T-helper 9 cell (primary cell): ENCODE results near the gene RBPJL.

ENCODE experiments used
- DNase-seq: peaks from one replicate; pipeline ENCODE4 v3.0.0-alpha.2; 2020

Gene RBPJL

DNA sequence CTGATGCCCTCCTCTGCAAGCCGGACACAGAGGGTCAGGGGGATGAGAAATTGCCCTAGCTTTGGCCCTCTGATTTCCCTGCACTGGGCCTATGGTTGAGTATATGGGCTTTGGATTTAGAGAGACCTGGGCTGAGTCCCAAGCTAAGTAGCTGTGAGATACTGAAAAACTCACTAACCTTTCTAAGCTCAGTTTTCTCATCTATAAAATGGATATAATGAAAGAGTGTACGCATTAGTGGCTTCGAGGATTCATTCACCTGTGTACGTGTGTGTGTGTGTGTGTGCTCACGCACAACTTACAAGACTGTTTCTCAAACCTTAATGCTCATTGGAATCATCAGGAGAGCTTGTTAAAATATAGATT is 12.7 kb upstream of the RBPJL start:
- no peak for DNase-seq

GRCh38 chr20:45294659-45295058 is 12.0 kb upstream of the RBPJL start:
- no peak for DNase-seq

DNA sequence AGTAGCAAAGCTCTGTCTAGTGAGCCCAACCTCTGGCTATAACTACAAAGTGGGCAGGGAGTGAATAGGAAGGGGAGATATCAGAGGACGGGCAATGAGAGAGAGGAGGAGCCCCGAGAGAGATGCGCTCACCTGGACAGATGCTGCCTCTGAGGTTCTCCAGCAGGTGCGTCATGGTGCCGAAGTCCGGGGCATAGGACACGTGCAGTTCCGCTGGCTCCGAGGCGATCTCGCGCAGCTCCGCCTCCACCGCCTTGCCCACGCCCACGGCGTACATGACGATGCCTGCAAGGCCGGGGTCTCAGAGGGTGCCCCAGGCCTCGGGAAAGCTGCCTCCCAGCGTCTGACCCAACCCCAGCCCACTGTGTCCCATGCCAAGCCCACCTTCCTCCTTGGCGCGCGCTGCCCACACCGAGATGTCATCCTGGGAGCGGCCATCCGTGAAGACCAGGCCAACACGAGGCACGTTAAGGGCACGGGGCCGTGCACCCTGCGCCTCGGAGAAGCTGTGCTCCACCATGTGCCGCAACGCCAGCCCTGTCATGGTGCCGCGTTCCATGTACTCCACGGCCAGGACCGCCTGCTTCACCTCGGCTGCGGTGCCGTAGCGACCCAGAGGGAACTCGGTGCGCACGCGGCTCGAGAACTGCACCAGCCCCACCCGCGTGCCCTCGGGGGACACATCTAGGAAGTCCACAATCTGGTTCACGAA is 8.7 kb upstream of the RBPJL start:
- no peak for DNase-seq

DNA sequence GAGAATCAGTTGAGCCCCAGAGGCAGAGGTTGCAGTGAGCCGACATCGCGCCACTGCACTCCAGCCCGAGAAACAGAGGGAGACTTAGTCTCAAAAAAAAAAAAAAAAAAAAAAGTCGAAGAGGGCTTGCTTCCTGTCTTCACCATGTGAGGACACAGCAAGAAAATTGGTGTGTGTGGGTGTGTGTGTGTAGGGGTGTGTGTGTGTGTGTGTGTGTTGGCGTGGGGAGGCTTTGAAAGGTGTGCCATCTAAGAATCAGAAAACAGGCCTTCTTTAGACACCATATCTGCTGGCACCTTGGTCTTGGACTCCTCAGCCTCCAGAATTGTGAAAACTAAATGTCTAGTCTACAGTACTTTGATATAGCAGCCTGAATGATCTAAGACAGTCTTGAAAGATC is 6.9 kb upstream of the RBPJL start:
- DNase-seq: no peak

- DNase-seq: no peak
These were observed 5.7 kb upstream of the RBPJL start for GRCh38 chr20:45300961-45301360.

GRCh38 chr20:45301824-45302271 is 4.8 kb upstream of the RBPJL start:
- no peak for DNase-seq

DNA sequence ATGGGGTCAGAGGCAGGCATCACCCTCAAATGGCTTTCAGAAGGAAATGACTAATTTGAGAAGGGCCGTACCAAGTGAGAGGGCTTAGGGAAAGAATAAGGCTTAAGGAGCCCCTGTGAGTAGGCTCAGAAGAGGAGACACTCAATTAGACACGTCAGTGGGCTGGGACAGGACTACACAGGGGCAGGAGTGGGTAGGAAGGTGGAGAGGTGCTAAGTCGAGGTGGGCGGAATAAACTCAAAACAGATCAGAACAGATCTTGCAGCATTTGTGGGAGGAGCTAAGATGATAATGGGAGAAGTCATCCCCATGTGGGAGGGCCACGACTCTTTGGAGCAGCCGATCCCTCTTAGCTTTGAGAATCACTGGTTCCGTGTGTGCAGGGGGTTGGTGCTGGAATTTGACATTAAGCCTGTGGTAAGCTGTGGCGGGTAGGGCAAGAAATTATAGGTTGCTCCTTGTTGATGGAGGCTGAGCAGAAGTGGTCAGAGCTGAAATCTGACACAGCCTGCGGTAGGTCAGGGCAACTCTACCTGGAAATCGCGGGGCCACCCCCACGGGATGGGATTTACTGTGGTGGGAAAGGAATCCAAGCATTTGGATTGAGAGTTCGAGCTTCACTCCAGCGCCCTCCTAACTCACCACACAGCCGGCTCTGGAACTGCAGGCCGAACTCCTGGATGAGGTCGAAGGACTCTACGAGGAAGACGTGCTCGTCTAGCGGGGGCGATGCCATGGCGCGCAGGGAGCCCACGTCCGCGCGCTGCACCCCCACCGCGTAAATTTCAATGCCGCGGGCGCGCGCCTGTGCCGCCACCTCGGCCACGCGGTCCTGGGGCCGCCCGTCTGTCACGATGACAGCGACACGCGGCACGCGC is 2.8 kb upstream of the RBPJL start:
- DNase-seq: no peak

DNA sequence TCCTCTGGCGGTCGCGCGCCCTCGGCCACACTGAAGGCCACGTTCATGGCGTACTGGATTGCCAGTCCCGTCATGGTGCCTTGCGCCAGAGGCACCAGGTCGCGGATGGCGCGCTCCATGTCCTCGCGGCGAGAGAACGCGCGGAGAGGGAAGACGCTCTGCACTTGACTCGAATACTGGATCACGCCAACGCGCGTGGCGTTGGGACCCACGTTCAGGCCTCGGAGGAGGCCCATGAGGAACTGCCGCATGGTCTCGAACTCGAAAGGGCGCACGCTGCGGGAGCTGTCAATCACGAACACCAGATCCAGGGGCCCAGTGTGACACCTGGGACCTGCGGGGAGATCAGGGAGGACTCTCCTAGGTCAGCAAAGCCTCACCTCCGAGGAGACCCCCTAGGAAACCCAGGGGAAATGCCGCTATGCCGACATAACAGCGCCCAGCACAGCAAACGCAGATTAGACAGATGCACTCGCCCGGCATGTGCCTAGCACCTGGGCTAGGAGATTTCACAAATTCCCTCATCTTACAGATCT is 2.1 kb upstream of the RBPJL start:
- no peak for DNase-seq

GRCh38 chr20:45305262-45305661 is 1.4 kb upstream of the RBPJL start:
- DNase-seq: no peak

GRCh38 chr20:45307076-45307640 is 518 bp downstream of the RBPJL start:
- DNase-seq: no peak

DNA sequence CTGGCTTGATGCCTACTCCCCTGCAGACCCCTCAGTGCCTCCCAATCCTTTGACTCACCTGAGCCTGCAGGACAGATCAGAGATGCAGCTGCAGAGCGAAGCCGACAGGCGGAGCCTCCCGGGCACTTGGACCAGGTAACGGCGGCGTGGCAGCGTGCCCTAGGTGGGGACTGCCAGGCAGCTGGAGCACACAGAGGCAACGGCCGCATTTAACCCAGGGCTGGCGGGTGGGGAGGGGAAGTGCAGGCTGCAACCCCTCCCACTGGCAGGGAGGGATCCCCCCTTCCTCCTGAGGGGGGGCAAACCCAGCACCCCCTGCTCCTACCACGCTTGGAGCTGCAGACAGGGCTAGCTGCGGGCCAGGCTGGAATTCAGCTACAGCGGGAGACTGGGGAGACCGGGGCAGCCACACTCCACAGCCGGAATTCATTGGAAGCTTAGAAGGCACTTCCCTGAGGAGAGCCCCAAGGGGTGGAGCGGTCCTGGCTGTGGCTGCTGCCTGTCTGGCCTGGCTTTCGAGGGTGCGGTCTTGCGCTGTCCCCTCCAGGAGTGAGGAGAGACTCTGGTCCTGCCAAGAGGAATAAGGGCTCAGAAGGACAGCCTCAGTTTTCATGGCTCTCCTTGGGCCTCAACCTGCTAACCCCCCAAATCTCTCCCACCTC is 1.6 kb downstream of the RBPJL start, which contains the start of gene MATN4:
MATN4 (minus strand) TSS at position 183 of the 662 bp plus-strand sequence. CDS start 2,717 bp downstream, outside the sequence.
- DNase-seq: no peak

DNA sequence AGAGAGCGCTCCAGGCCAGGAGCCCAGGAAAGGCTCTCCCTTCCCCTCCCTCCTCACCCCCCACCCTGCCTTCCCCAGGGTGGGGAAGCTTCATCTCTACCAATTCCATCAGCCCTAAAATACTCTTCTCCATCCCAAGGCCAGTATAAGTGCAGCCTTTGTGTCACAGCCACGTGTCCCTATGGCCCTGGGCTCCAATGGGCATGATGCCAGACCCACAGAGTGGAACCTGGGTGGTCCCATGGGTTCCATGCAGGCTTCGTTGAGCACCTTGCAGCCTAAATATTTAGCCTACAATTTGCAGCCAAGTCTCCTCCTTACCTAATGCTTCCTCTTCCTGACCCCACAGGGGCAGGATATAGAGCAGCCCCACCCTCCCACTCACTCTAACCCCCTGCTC is 2.4 kb downstream of the RBPJL start:
- no peak for DNase-seq

GRCh38 chr20:45311589-45312211 is 5.1 kb downstream of the RBPJL start:
- peak; percentile 47 for DNase-seq

DNA sequence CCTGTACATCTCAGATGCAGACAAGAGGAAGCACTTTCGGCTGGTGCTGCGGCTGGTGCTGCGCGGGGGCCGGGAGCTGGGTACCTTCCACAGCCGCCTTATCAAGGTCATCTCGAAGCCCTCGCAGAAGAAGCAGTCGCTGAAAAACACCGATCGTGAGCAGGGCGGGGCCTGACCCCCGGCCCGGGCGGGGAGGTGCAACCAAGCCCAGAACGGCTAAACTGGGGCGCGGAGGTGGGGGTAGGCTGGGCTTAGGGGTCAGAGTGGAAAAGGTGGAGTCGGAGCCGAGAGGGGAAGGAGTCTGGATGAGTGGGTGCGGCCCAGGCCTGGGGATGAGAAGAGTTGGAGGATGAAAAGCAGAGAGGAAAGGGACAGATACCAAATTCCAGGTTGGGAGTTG is 5.6 kb downstream of the RBPJL start:
- DNase-seq: no peak

DNA sequence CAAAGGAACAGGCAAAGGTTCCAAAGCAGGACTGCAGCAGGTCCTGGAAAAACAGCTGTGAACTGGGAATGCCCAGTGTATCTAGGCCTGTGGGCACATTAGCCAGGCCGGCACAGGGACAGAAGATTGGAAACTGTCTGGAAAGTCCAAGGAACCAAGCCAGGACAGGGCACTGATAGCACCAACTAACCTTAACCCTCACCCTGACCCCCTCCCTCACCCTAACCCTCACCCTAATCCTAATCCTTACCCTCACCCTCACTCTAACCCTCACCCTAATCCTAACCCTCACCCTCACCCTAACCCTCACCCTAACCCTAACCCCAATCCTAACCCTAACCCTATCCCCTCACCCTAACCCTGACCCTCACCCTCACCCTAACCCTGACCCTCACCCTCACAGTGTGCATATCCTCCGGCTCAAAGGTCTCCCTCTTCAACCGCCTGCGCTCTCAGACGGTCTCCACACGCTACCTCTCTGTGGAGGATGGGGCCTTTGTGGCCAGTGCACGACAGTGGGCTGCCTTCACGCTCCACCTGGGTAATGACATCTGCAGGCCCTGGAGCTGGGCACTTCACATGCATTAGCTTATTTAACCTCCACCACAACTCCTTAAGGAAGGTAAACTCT is 6.5 kb downstream of the RBPJL start:
- DNase-seq: no peak

GRCh38 chr20:45313943-45314342 is 7.3 kb downstream of the RBPJL start:
- no peak for DNase-seq

DNA sequence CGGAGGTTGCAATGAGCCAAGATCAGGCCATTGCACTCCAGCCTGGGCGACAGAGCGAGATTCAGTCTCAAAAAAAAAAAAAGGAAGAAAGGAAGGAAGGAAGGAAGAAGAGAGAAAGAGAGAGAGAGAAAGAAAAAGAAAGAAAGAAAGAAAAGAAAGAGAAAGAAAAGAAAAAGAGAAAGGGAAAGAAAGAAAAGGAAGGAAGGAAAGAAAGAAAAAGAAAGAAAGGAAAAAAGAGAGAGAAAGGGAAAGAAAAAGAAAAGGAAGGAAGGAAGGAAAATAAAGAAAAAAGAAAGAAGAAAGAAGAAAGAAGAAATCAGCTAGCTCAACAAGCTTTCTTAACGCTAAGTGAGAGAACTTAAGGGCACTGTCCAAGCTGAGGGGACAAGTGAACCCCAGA is 9.0 kb downstream of the RBPJL start:
- no peak for DNase-seq

- no peak for DNase-seq
These were observed 9.8 kb downstream of the RBPJL start for GRCh38 chr20:45316150-45317080.

- DNase-seq: no peak
These were observed 11.2 kb downstream of the RBPJL start for GRCh38 chr20:45317826-45318225.

DNA sequence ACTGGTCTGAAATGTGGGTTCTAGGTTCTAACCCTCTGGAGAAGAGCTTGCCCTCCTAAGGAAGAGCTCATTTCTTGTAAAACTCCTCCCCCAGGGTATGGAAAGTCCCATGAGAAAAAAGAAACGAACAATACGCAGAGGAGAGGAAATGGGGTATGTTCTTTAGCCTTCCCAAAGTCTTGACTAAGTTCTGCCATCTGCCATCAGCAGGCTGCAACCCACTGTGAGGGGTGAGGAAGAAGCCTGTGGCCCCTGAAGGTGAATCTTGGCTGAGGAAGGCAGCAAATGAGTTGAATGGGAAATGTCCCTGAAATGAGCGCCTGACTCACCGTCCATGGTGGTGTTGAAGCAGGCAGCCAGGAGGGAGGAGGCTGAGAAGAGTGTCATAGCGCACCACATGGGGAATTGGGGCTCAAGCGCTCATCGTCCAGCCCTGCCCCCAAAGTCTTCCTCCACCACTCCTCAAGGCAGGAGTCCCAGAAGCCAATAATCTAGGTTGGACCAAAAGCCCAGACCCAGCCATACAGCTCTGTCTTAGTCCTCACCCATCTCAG is 11.8 kb downstream of the RBPJL start:
- no peak for DNase-seq
